NCI-H146 treated with DMSO at 0.1 percent for 48 hours (cell line): ENCODE results near the gene CCDC73.
"Not testable (repeated sequence)": the region's sequence is repeated elsewhere in the genome, so short reads cannot be mapped to it uniquely, and the experiment has no call there.

Source experiments
- DNase-seq: peaks from one replicate; lab custom pipeline; 2025; ENCODE audit not compliant: unreplicated experiment; lab: John Stamatoyannopoulos, UW

Gene CCDC73

GRCh38 chr11:32706985-32707741 is 87.3 kb downstream of the CCDC73 start:
- no peak for DNase-seq

GRCh38 chr11:32705309-32706033 is 89.0 kb downstream of the CCDC73 start:
- no peak for DNase-seq

- DNase-seq = no peak
These were observed 89.7 kb downstream of the CCDC73 start for GRCh38 chr11:32704775-32705174.

GRCh38 chr11:32704261-32704660 is 90.2 kb downstream of the CCDC73 start:
- no peak for DNase-seq

GRCh38 chr11:32701616-32702015 is 92.8 kb downstream of the CCDC73 start:
- no peak for DNase-seq

- no peak for DNase-seq
These were observed 95.9 kb downstream of the CCDC73 start for GRCh38 chr11:32698579-32698978.

- DNase-seq = no peak
These were observed 123.4 kb downstream of the CCDC73 start for GRCh38 chr11:32671051-32671450.

GRCh38 chr11:32659672-32660071 is 134.8 kb downstream of the CCDC73 start:
- DNase-seq = no peak

GRCh38 chr11:32658639-32659406 is 135.6 kb downstream of the CCDC73 start:
- DNase-seq = no peak

- no peak for DNase-seq
These were observed 150.9 kb downstream of the CCDC73 start for GRCh38 chr11:32643526-32643925.

GRCh38 chr11:32641361-32641760 is 153.1 kb downstream of the CCDC73 start:
- no peak for DNase-seq

- DNase-seq = no peak
These were observed 158.6 kb downstream of the CCDC73 start for GRCh38 chr11:32635819-32636218.

- DNase-seq = no peak
These were observed 163.6 kb downstream of the CCDC73 start for GRCh38 chr11:32630844-32631243.

- DNase-seq = no peak
These were observed 177.6 kb downstream of the CCDC73 start for GRCh38 chr11:32616903-32617302.

GRCh38 chr11:32615422-32615821 is 179.0 kb downstream of the CCDC73 start:
- no peak for DNase-seq

GRCh38 chr11:32613500-32614151 is 180.8 kb downstream of the CCDC73 start:
- no peak for DNase-seq

GRCh38 chr11:32610797-32611352 is 183.6 kb downstream of the CCDC73 start:
- no peak for DNase-seq

GRCh38 chr11:32608826-32609225 is 185.6 kb downstream of the CCDC73 start:
- DNase-seq = not testable (repeated sequence)

- DNase-seq = no peak
These were observed 188.2 kb downstream of the CCDC73 start for GRCh38 chr11:32606220-32606619.

- no peak for DNase-seq
These were observed 191.6 kb downstream of the CCDC73 start for GRCh38 chr11:32602657-32603415.
